Measurements from ENCODE around the gene AMOT.

GRCh38 chrX:112846782-112847181 is 6.2 kb upstream of the AMOT start:
- TF ChIP-seq TAF1 (IDR thresholded peaks at IDR 0.05; ENCODE audit: borderline replicate concordance, insufficient read depth, low read length), result no peak
- no peak for TF ChIP-seq REST (IDR thresholded peaks at IDR 0.05; ENCODE audit: insufficient read depth in 1 of 2, low read depth in 2 of 2, low read length in 2 of 2)
- no peak for TF ChIP-seq POLR2AphosphoS5 (IDR thresholded peaks at IDR 0.05; ENCODE audit: low read depth, low read length)

All from PFSK-1 (cell line).